ENCODE measurements around the gene TBK1.

DNA sequence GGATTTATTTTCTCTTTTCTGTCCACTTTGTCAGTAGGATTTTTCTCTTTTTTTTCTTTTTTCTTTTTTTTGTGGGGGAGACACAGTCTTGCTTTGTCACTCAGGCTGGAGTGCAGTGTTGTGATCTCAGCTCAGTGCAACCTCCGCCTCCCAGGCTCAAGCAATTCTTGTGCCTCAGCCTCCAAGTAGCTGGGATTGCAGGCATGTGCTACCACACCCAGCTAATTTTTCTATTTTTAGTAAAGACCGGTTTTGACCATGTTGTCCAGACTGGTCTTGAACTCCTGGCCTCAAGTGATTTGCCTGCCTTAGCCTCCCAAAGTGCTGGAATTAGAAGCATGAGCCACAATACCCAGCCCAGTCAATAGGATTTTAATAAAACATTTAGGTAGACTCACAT lies 21.0 kb upstream of the TBK1 start:
- TF ChIP-seq CTCF (conservative IDR thresholded peaks at IDR 0.05; ENCODE audit: low read depth, low read length), result no peak
- no peak for TF ChIP-seq EZH2 (IDR thresholded peaks at IDR 0.05; ENCODE audit: borderline replicate concordance, low read depth, low read length, poor library complexity, severe bottlenecking)
